HepG2 (cell line): ENCODE measurements around the gene TXN2. TPM values are rescaled to one million over a fixed set of nuclear protein-coding genes. Genes with fewer than 3 reads are reported as not detected.

ENCODE experiments used
- AHR ChIP-seq: IDR thresholded peaks from 2 replicates; pipeline ENCODE4 v1.6.1; 2018; ENCODE audit warnings: missing genetic modification reagents, missing compliant biosample characterization
- ARNTL ChIP-seq: sonication (generic); formaldehyde crosslinking; IDR thresholded peaks from 2 replicates; pipeline ENCODE4 v1.4.0; 2020; ENCODE audit warnings: mild to moderate bottlenecking, missing genetic modification reagents
- HMG20A ChIP-seq: IDR thresholded peaks from 2 replicates; pipeline ENCODE4 v1.6.1; 2016; ENCODE audit warnings: borderline replicate concordance
- KDM1A ChIP-seq: IDR thresholded peaks from 2 replicates; pipeline ENCODE4 v1.6.1; 2016; ENCODE audit warnings: missing compliant biosample characterization
- KDM6A ChIP-seq: IDR thresholded peaks from 2 replicates; pipeline ENCODE4 v1.6.1; 2016; ENCODE audit warnings: low read depth
- KLF13 ChIP-seq: sonication (generic); formaldehyde crosslinking; IDR thresholded peaks from 2 replicates; pipeline ENCODE4 v1.4.0; 2020; ENCODE audit warnings: mild to moderate bottlenecking, missing genetic modification reagents
- NFATC3 ChIP-seq: sonication (generic); formaldehyde crosslinking; IDR thresholded peaks from 2 replicates; pipeline ENCODE4 v1.5.1; 2020; ENCODE audit warnings: mild to moderate bottlenecking, missing genetic modification reagents
- POGZ ChIP-seq: sonication (generic); formaldehyde crosslinking; IDR thresholded peaks from 2 replicates; pipeline ENCODE4 v1.4.0; 2020; ENCODE audit warnings: mild to moderate bottlenecking, missing genetic modification reagents
- SALL1 ChIP-seq: sonication (generic); formaldehyde crosslinking; IDR thresholded peaks from 2 replicates; pipeline ENCODE4 v1.8.0; 2022; ENCODE audit warnings: mild to moderate bottlenecking, missing genetic modification reagents
- SKI ChIP-seq: fragments of 450-650 bp; IDR thresholded peaks from one replicate; pipeline ENCODE4 v1.6.1; 2018; ENCODE audit warnings: mild to moderate bottlenecking; ENCODE audit not compliant: partially characterized antibody
- SNAI1 ChIP-seq: sonication (generic); formaldehyde crosslinking; IDR thresholded peaks from 2 replicates; pipeline ENCODE4 v1.5.0; 2020; ENCODE audit warnings: mild to moderate bottlenecking, missing genetic modification reagents, borderline replicate concordance
- THAP11 ChIP-seq: IDR thresholded peaks from 2 replicates; pipeline ENCODE4 v1.6.1; 2016; ENCODE audit warnings: missing biosample characterization, missing genetic modification reagents
- YEATS4 ChIP-seq: sonication (generic); formaldehyde crosslinking; IDR thresholded peaks from 2 replicates; pipeline ENCODE4 v1.4.0; 2020; ENCODE audit warnings: missing genetic modification reagents, borderline replicate concordance
- ZBTB1 ChIP-seq: sonication (generic); formaldehyde crosslinking; IDR thresholded peaks from 2 replicates; pipeline ENCODE4 v1.4.0; 2020; ENCODE audit warnings: missing genetic modification reagents, borderline replicate concordance
- ZBTB8A ChIP-seq: sonication (generic); formaldehyde crosslinking; IDR thresholded peaks from 2 replicates; pipeline ENCODE4 v1.4.0; 2020; ENCODE audit warnings: mild to moderate bottlenecking, low read depth, missing genetic modification reagents, borderline replicate concordance
- ZNF256 ChIP-seq: sonication (generic); formaldehyde crosslinking; conservative IDR thresholded peaks from 2 replicates; pipeline ENCODE4 v1.4.0; 2020; ENCODE audit warnings: missing genetic modification reagents
- ZNF749 ChIP-seq: sonication (generic); formaldehyde crosslinking; IDR thresholded peaks from 2 replicates; pipeline ENCODE4 v1.8.0; 2022; ENCODE audit warnings: mild to moderate bottlenecking, missing genetic modification reagents, moderate library complexity, borderline replicate concordance
- ZNF768 ChIP-seq: sonication (generic); formaldehyde crosslinking; IDR thresholded peaks from 2 replicates; pipeline ENCODE4 v1.4.0; 2020; ENCODE audit warnings: missing genetic modification reagents
- polyA plus RNA-seq, 8 experiments: library from polyadenylated mRNA; depleted of rRNA in 3 of 8; stranded (reverse) in 7 of 8; unstranded in 1 of 8; fragments of >200 nt; fragmentation: Illumina TruSeq in 4 of 8; extraction: Trizol in 4 of 8; gene quantifications; 2 replicates each; pipeline versions ENCODE4 v1.2.1 to v1.2.3, GENCODE V29; 2011 to 2016; ENCODE audit warnings: low read depth in 4 of 8, missing spikeins in 1 of 8, mixed read lengths in 1 of 8; ENCODE audit not compliant: insufficient read depth in 1 of 8
- total RNA-seq, 5 experiments: library from RNA; depleted of rRNA; stranded (reverse); fragments of >200 nt; fragmentation: Illumina TruSeq; extraction: Trizol; gene quantifications; 2 replicates each; pipeline ENCODE4 v1.2.3, GENCODE V29; 2016; ENCODE audit warnings: low read depth in 1 of 5
- TF ChIP-seq, protein P1 (sequence below): IDR thresholded peaks from 2 replicates; pipeline ENCODE4 v1.6.1; 2012; ENCODE audit warnings: inconsistent platforms
- TF ChIP-seq, protein P2 (sequence below): sonication (generic); formaldehyde crosslinking; IDR thresholded peaks from 2 replicates; pipeline ENCODE4 v1.8.0; 2022; ENCODE audit warnings: mild to moderate bottlenecking, missing genetic modification reagents, moderate library complexity
- TF ChIP-seq, protein P3 (sequence below): sonication (generic); formaldehyde crosslinking; IDR thresholded peaks from 2 replicates; pipeline ENCODE4 v1.8.1; 2023; ENCODE audit warnings: missing genetic modification reagents, mild to moderate bottlenecking, borderline replicate concordance
- TF ChIP-seq, protein P4 (sequence below): sonication (generic); formaldehyde crosslinking; IDR thresholded peaks from 2 replicates; pipeline ENCODE4 v1.5.1; 2020; ENCODE audit warnings: missing genetic modification reagents, mild to moderate bottlenecking, borderline replicate concordance
- TF ChIP-seq, protein P5 (sequence below): sonication (generic); formaldehyde crosslinking; IDR thresholded peaks from 2 replicates; pipeline ENCODE4 v1.5.1; 2020; ENCODE audit warnings: missing genetic modification reagents, mild to moderate bottlenecking, borderline replicate concordance
- TF ChIP-seq, protein P6 (sequence below): sonication (generic); formaldehyde crosslinking; IDR thresholded peaks from 2 replicates; pipeline ENCODE4 v1.4.0; 2020; ENCODE audit warnings: missing genetic modification reagents

TXN2 gene
- total and polyA plus RNA-seq, 2 of the 13 experiments (the other 11 are each of a cell fraction or from before 2014, with no cell fraction given) = 41.4 to 109 TPM

DNA sequence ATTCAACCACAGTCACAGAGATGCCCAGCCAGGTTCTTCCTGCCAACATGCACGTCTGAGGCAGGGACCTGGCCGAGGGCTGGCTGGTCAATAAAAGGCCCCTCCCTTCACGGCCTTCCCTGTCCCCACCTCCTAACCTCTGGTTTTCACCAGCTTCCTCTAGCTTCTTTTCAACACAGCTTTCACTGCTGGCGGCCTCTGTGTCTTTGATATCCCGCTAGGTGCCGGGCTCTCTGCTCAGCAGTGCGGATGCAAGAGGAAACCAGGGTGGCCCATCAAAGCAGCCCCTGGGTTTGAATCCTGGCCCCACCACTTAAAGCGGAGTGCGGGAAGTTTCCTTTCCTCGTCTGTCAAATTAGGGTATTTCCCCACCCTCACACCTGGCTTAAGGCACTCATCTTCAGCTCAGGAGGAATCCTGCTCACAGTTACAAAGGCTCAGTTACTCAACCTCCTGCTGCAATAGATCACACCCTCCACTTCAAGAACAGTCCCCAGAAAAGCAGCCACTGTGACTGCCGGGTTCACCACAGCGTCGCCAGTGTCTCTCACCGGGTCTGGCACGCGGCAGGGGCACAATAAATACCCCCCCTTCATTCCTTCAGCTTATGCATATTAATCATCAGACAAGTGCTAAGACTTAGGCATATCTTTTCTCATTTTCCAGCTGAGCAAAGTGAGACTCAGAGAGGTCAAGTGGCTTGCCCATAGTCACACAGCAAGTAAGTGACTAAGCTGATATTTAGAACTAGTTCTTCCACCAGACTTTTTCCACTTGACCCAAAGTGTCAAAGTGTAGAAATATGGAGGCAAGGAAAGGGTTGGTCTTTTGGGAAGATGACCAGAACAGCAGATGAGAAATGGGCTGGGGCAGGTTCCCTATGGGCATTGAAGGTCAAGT lies 45.7 kb downstream of the TXN2 start (continued):
- TF ChIP-seq YEATS4 (CRISPR knock-in tag) = no peak; the same call in 1 of the 2 replicates
- peak; percentile 74; the same call in 1 of the 2 replicates for TF ChIP-seq SNAI1 (CRISPR knock-in tag)
- TF ChIP-seq ARNTL = peak; percentile 54; the same call in 1 of the 2 replicates
- TF ChIP-seq, protein P1, sequence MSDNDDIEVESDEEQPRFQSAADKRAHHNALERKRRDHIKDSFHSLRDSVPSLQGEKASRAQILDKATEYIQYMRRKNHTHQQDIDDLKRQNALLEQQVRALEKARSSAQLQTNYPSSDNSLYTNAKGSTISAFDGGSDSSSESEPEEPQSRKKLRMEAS = no peak; the same call in 1 of the 2 replicates
- peak; percentile 75 for TF ChIP-seq SALL1 (CRISPR knock-in tag)
- TF ChIP-seq, protein P2, sequence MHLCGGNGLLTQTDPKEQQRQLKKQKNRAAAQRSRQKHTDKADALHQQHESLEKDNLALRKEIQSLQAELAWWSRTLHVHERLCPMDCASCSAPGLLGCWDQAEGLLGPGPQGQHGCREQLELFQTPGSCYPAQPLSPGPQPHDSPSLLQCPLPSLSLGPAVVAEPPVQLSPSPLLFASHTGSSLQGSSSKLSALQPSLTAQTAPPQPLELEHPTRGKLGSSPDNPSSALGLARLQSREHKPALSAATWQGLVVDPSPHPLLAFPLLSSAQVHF (CRISPR knock-in tag) = no peak
- no peak for TF ChIP-seq ZBTB8A (CRISPR knock-in tag)
- TF ChIP-seq ZNF256 (CRISPR knock-in tag) = no peak
- TF ChIP-seq KDM1A (CRISPR knock-in tag) = peak; percentile 95; the same call in 1 of the 2 replicates
- peak; percentile 47; the same call in 1 of the 2 replicates for TF ChIP-seq THAP11
- TF ChIP-seq, protein P3, sequence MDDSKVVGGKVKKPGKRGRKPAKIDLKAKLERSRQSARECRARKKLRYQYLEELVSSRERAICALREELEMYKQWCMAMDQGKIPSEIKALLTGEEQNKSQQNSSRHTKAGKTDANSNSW (CRISPR knock-in tag) = no peak
- no peak; the same call in 1 of the 2 replicates for TF ChIP-seq POGZ (CRISPR knock-in tag)
- no peak for TF ChIP-seq NFATC3
- TF ChIP-seq, protein P4, sequence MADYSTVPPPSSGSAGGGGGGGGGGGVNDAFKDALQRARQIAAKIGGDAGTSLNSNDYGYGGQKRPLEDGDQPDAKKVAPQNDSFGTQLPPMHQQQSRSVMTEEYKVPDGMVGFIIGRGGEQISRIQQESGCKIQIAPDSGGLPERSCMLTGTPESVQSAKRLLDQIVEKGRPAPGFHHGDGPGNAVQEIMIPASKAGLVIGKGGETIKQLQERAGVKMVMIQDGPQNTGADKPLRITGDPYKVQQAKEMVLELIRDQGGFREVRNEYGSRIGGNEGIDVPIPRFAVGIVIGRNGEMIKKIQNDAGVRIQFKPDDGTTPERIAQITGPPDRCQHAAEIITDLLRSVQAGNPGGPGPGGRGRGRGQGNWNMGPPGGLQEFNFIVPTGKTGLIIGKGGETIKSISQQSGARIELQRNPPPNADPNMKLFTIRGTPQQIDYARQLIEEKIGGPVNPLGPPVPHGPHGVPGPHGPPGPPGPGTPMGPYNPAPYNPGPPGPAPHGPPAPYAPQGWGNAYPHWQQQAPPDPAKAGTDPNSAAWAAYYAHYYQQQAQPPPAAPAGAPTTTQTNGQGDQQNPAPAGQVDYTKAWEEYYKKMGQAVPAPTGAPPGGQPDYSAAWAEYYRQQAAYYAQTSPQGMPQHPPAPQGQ (CRISPR knock-in tag) = no peak
- peak; percentile 98 for TF ChIP-seq ZNF768 (CRISPR knock-in tag)
- TF ChIP-seq HMG20A (CRISPR knock-in tag) = peak; percentile 59; the same call in 1 of the 2 replicates
- TF ChIP-seq SKI = no peak
- TF ChIP-seq, protein P5, sequence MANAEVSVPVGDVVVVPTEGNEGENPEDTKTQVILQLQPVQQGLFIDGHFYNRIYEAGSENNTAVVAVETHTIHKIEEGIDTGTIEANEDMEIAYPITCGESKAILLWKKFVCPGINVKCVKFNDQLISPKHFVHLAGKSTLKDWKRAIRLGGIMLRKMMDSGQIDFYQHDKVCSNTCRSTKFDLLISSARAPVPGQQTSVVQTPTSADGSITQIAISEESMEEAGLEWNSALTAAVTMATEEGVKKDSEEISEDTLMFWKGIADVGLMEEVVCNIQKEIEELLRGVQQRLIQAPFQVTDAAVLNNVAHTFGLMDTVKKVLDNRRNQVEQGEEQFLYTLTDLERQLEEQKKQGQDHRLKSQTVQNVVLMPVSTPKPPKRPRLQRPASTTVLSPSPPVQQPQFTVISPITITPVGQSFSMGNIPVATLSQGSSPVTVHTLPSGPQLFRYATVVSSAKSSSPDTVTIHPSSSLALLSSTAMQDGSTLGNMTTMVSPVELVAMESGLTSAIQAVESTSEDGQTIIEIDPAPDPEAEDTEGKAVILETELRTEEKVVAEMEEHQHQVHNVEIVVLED (CRISPR knock-in tag) = no peak
- peak; percentile 53; the same call in 1 of the 2 replicates for TF ChIP-seq KDM6A
- TF ChIP-seq, protein P6, sequence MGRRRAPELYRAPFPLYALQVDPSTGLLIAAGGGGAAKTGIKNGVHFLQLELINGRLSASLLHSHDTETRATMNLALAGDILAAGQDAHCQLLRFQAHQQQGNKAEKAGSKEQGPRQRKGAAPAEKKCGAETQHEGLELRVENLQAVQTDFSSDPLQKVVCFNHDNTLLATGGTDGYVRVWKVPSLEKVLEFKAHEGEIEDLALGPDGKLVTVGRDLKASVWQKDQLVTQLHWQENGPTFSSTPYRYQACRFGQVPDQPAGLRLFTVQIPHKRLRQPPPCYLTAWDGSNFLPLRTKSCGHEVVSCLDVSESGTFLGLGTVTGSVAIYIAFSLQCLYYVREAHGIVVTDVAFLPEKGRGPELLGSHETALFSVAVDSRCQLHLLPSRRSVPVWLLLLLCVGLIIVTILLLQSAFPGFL = no peak
- TF ChIP-seq ZBTB1 = no peak
- no peak for TF ChIP-seq KLF13 (CRISPR knock-in tag)
- no peak for TF ChIP-seq ZNF749 (CRISPR knock-in tag)
- no peak; the same call in 1 of the 2 replicates for TF ChIP-seq AHR
